ENCODE data around the gene HECTD1.

DNA sequence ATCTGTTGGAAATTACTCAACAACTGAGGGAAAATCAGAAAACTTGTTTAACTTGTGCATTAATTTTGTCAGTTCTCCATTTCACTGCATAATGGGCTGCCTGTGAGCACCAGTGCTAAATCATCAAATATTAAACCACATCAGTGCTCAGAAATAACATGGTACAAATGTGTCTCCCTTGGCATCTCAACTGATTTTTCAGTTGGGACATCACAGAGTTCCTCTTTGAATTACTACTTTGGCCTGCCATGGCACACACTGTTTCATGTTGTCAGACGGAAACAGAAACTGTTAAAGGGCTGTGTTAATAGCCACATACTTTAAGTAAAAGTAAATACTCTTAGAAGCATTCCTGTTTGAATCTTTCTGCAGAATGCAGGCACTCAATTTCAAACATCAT lies 139.4 kb downstream of the HECTD1 start:
- no peak for TF ChIP-seq CTCF (IDR thresholded peaks at IDR 0.05)
- TF ChIP-seq EP300 (IDR thresholded peaks at IDR 0.05): no peak
- no peak for TF ChIP-seq POLR2A (IDR thresholded peaks at IDR 0.05)

Measured in stomach (tissue), 4 donors.